Hindlimb muscle (tissue), 1 donor: ENCODE data around the gene GALNS. TPM values are rescaled to one million over a fixed set of nuclear protein-coding genes. Genes with fewer than 3 reads are reported as not detected.

Experiments used
- DNase-seq: peaks from one replicate; pipeline ENCODE4 v3.0.0-alpha.2; 2013
- polyA plus RNA-seq: library from polyadenylated mRNA; unstranded; fragments of 120-200 nt; gene quantifications from one replicate; pipeline ENCODE4 v1.2.1, GENCODE V29; 2013; ENCODE audit not compliant: insufficient read length

Gene GALNS
- polyA plus RNA-seq, 1 donor = 20.1 TPM

- no peak for DNase-seq
Measured at GRCh38 chr16:88888461-88889387, 32.0 kb upstream of the GALNS start.

- DNase-seq = no peak
Measured at GRCh38 chr16:88888057-88888456, 31.3 kb upstream of the GALNS start.

GRCh38 chr16:88886845-88887521 is 30.2 kb upstream of the GALNS start:
- DNase-seq = peak; percentile 77

- DNase-seq = no peak
Measured at GRCh38 chr16:88886420-88886844, 29.7 kb upstream of the GALNS start.

GRCh38 chr16:88885693-88886280 is 29.0 kb upstream of the GALNS start:
- DNase-seq = no peak

GRCh38 chr16:88884569-88885271 is 28.0 kb upstream of the GALNS start:
- DNase-seq = no peak

GRCh38 chr16:88883946-88884345 is 27.2 kb upstream of the GALNS start:
- no peak for DNase-seq

- DNase-seq = no peak
Measured at GRCh38 chr16:88883117-88883895, 26.6 kb upstream of the GALNS start.

GRCh38 chr16:88882358-88883030 is 25.7 kb upstream of the GALNS start:
- DNase-seq = no peak

GRCh38 chr16:88881675-88882357 is 25.1 kb upstream of the GALNS start:
- DNase-seq = no peak

- no peak for DNase-seq
Measured at GRCh38 chr16:88881007-88881615, 24.4 kb upstream of the GALNS start.

GRCh38 chr16:88880226-88881006 is 23.7 kb upstream of the GALNS start:
- no peak for DNase-seq

GRCh38 chr16:88879788-88880055 is 23.0 kb upstream of the GALNS start:
- DNase-seq = no peak

GRCh38 chr16:88878967-88879787 is 22.4 kb upstream of the GALNS start:
- no peak for DNase-seq

GRCh38 chr16:88878356-88878755 is 21.6 kb upstream of the GALNS start:
- DNase-seq = no peak

GRCh38 chr16:88877564-88878289 is 21.0 kb upstream of the GALNS start:
- DNase-seq = no peak

- no peak for DNase-seq
Measured at GRCh38 chr16:88876942-88877526, 20.3 kb upstream of the GALNS start.
